NCI-H1436 treated with DMSO at 0.1 percent for 48 hours (cell line): Measurements from ENCODE around the gene KCTD5.
"Not testable (repeated sequence)": the region's sequence is repeated elsewhere in the genome, so short reads cannot be mapped to it uniquely, and the experiment has no call there.

ENCODE experiments used
- DNase-seq: peaks from one replicate; lab custom pipeline; 2025; lab: John Stamatoyannopoulos, UW

Gene KCTD5, protein sequence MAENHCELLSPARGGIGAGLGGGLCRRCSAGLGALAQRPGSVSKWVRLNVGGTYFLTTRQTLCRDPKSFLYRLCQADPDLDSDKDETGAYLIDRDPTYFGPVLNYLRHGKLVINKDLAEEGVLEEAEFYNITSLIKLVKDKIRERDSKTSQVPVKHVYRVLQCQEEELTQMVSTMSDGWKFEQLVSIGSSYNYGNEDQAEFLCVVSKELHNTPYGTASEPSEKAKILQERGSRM

GRCh38 chr16:2682209-2683021, at the start of gene KCTD5:
TSS of gene KCTD5 (plus strand) at chr16:2682523. CDS start at chr16:2682549, 26 bp downstream.
- DNase-seq, result peak; percentile 58

- DNase-seq, result not testable (repeated sequence)
These were observed 43.1 kb upstream of the KCTD5 start for GRCh38 chr16:2639071-2639721.

GRCh38 chr16:2639722-2640072, 42.6 kb upstream of the KCTD5 start:
- DNase-seq, result not testable (repeated sequence)

GRCh38 chr16:2642561-2642960, 39.8 kb upstream of the KCTD5 start:
- DNase-seq, result not testable (repeated sequence)

- not testable (repeated sequence) for DNase-seq
These were observed 37.4 kb upstream of the KCTD5 start for GRCh38 chr16:2644754-2645453.

DNA sequence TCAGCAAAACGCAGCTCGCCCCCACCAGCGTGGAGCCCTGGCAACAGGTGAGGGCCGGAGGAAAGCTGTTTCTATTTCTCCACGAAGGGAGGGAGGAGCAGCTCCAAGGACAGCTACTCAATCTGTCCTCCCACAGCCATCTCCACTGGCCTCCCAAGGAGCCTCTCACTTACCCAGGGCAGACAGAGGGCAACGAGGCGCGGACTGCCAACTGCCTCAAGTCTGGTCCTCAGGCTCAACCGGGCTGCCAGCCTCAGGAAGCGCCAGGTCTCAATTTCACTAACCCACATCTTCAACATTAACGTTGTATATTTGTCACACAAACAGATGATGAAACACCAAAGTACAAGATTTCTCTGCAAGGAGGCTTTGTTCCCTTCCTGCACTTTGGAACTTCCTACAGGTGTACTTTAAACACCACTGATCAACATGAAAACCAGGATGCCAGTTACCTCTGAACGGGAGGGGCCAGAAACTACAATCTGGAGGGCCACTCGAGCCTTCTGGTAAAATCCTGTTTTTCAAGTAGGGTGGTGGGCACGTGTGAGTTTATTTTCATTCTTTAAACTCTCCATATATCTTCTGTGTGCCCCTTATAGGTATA, 31.0 kb upstream of the KCTD5 start:
- DNase-seq, result not testable (repeated sequence)

- DNase-seq, result not testable (repeated sequence)
These were observed 28.4 kb upstream of the KCTD5 start for GRCh38 chr16:2653915-2654314.

GRCh38 chr16:2654949-2655348, 27.4 kb upstream of the KCTD5 start:
- not testable (repeated sequence) for DNase-seq

- no peak for DNase-seq
These were observed 25.3 kb upstream of the KCTD5 start for GRCh38 chr16:2656985-2657384.

- DNase-seq, result not testable (repeated sequence)
These were observed 24.5 kb upstream of the KCTD5 start for GRCh38 chr16:2657803-2658202.

DNA sequence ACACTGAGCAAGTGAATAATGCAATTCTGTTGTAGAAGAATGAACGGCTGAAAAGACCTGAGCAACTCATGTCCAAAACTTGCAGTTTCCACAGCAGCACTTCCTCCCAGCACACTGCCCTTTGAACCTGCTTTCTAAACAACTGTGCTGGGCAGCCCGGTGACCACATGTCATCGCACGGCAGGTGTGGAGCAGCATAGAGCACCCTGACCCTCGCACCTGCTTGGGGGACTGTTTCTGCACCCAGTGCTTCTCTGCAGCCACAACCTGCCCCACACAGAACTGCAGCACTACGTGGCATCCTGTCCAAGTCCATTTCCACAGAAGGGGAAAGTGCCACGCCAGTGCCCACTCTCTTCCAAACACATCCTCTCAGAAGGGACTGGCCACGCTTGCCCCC, 22.8 kb upstream of the KCTD5 start:
- not testable (repeated sequence) for DNase-seq

DNA sequence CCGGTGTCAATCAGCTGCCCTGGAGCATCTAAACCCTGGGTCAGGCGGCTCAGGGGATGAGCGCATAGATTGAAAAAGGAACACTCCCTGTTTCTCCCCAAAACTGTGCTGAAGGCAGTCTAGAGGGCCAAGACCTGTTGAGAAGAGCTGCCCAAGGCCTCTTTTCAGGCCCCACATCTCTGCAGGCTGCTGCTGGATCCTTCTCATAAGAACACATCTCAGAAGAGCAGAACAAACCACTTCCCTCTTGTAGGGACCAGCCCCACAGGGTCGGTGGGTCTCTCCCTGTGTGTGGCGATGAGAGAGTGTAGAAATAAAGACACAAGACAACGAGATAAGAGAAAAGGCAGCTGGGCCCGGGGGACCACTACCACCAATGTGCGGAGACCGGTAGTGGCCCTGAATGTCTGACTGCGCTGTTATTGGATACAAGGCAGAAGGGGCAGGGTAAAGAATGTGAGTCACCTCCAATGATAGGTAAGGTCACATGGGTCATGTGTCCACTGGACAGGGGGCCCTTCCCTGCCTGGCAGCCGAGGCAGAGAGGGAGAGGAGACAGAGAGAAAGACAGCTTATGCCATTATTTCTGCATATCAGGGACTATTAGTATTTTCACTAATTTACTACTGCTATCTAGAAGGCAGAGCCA, 22.2 kb upstream of the KCTD5 start:
- DNase-seq, result not testable (repeated sequence)

GRCh38 chr16:2660755-2661373, 21.5 kb upstream of the KCTD5 start:
- not testable (repeated sequence) for DNase-seq

DNA sequence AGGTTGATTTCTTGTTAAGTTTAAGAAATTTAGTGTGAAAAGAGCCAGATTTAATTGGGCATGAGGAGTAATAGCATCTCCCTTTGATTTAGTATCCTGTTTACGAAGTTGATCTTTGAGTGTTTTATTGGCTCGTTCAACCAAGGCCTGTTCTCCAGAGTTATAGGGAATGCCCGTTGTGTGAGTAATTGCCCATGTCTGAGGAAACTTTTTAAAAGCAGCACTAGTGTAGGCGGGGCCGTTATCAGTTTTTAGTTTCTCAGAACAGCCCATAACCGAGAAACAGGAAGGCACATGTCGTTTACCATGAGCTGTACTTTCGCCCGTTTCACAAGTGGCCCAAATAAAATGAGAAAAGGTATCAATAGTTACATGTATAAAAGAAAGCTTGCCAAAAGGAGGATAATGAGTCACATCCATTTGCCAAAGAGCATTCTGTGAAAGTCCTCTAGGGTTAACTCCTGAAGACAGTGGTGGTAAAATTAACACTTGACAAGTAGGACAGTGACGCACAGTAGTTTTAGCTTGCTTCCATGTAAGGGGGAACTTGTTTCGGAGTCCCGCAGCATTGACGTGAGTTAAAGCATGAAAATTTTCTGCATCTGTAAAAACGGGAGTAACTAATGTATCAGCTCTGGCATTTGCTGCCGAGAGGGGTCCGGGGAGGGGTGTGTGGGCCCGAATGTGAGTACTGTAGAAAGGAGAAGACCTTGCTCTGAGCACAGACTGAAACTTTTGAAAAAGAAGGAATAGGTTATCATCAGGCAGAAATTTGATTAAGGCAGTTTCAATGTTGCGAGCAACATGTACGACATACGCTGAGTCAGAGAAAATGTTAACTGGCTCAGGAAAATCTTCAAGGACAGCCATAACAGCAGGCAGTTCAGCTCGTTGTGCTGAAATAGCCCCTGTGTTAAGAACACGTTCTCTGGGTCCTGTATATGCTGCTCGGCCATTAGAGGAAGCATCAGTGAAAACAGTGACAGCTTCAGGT, 18.5 kb upstream of the KCTD5 start:
- DNase-seq, result no peak

DNA sequence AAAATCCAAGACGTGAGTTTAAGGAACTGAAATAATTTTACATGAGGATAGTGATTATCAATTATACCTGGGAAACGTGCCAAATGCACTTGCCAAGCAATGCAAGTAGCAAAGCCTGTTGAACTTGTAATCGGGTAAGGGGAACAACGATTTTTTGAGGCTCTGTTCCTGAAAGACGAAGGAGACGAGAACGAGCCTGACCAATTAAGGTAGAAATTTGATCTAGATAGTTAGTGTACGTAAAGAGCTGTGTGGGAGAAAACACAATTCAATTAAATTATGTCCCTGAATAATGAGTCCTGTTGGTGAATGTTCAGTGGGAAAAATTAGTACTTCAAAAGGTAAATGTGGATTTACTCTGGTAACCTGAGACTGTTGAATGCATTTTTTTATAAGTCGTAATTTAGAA, 17.7 kb upstream of the KCTD5 start:
- peak; percentile 75 for DNase-seq

DNA sequence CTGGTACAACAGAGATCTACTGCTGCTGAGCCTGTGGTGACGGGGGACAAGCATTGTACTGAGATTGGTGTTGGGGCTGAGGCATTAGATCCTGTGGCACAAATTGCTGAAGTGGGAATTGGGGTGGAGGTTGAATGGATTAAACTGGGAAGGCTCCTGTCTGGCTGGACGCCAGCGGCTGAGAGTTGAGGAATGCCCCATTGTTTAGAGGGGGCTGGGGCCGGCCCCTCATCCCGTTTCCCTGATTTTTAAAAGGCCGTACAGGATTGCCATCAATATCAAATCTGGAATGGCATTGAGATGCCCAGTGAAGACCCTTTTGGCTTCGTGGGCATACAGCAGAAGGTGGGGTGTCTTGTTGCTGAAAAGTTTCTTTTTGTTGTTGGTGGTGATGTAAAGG, 15.7 kb upstream of the KCTD5 start:
- not testable (repeated sequence) for DNase-seq

GRCh38 chr16:2669587-2669986, 12.7 kb upstream of the KCTD5 start:
- DNase-seq, result not testable (repeated sequence)

GRCh38 chr16:2670017-2670416, 12.3 kb upstream of the KCTD5 start:
- DNase-seq, result not testable (repeated sequence)

GRCh38 chr16:2671193-2671592, 11.1 kb upstream of the KCTD5 start:
- DNase-seq, result not testable (repeated sequence)

DNA sequence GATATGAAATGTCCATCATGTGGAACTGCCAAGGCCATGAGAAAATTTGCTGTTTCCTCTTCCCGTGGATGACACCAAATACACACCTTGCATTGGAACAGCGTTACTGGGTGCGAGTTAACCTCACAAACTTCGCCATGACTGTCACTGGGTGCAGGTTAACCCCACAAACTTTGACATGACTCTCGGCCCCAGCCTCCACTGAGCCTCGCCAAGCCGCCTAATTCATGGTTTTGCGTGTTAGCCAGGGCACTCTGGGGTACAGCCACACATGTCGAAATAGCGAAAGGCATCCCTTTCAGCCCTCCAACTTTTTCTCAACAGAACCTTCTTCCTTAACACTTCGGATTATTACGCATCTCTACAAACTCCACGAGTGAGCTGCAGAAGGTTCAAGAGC, 10.6 kb upstream of the KCTD5 start:
- DNase-seq, result no peak
